ENCODE results near the gene DDX47. TPM values are rescaled to one million over a fixed set of nuclear protein-coding genes. Genes with fewer than 3 reads are reported as not detected.

The DDX47 gene
- total and polyA plus RNA-seq, 2 donors (not counting 1 experiment from before 2014, with no cell fraction given): 50.1 to 93.7 TPM

DNA sequence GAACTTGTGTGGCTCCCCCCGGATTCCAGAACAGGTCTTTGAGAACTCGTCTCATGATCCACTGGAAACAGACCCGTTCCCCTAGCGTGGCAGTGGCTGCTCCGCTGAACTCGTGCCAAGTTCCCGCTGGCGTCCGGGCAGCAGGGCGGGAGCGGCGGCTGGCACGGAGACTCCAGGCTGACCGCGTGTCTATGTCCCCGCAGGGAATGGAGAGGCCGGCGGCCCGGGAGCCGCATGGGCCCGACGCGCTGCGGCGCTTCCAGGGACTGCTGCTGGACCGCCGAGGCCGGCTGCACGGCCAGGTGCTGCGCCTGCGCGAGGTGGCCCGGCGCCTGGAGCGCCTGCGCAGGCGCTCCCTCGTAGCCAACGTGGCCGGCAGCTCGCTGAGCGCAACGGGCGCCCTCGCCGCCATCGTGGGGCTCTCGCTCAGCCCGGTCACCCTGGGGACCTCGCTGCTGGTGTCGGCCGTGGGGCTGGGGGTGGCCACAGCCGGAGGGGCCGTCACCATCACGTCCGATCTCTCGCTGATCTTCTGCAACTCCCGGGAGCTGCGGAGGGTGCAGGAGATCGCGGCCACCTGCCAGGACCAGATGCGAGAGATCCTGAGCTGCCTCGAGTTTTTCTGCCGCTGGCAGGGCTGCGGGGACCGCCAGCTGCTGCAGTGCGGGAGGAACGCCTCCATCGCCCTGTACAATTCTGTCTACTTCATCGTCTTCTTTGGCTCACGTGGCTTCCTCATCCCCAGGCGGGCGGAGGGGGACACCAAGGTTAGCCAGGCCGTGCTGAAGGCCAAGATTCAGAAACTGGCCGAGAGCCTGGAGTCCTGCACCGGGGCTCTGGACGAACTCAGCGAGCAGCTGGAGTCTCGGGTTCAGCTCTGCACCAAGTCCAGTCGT is 26.2 kb upstream of the DDX47 start:
- Mint-ChIP-seq H3K27me3 (no peaks in the 10 kb centered on the region), H3K9me3 (ENCODE audit: insufficient read depth) (no peaks in the 10 kb centered on the region), H3K4me3 (peak overlapping the region; percentile 90), H3K4me1 (peaks cover 20% of the 10 kb centered on the region), H3K27ac (peak overlapping the region; percentile 92)
- Histone ChIP-seq H3K4me3 (ENCODE audit: control extremely low read depth in 1 of 5, extremely low read depth in 1 of 5, insufficient read depth in 1 of 5, low read depth in 2 of 5, low read length in 4 of 5) (peak overlapping the region; percentile 54 to 88 (median 77)), H3K27me3 (replicated peaks in 1 of 4; ENCODE audit: control extremely low read depth in 1 of 4, control insufficient read depth in 3 of 4, insufficient read depth in 4 of 4, low read length in 3 of 4) (no peaks in the 10 kb centered on the region), H3K79me2 (ENCODE audit: control insufficient read depth, insufficient read depth, low read length) (peaks cover 9% of the 10 kb centered on the region), H3K36me3 (replicated peaks in 1 of 2; ENCODE audit: control extremely low read depth in 1 of 2, control insufficient read depth in 1 of 2, extremely low read depth in 1 of 2, insufficient read depth in 2 of 2, low read length in 1 of 2) (no peaks in the 10 kb centered on the region), H3K27ac (ENCODE audit: low read length in 2 of 2) (peak overlapping the region; percentile 77 to 82), H3K4me1 (ENCODE audit: control insufficient read depth in 2 of 2, insufficient read depth in 2 of 2, low read length in 2 of 2) (peaks cover 10 to 24% of the 10 kb centered on the region in 2 donors), H3K9me3 (ENCODE audit: control extremely low read depth in 1 of 3, control insufficient read depth in 2 of 3, insufficient read depth in 1 of 3, low read length in 2 of 3) (no peaks in the 10 kb centered on the region), H3K9ac (ENCODE audit: low read length) (peak overlapping the region; percentile 84), H2AFZ (ENCODE audit: insufficient read depth, low read depth, low read length, poor library complexity, severe bottlenecking) (peak overlapping the region; percentile 100), H3K4me2 (replicated peaks; ENCODE audit: low read depth, low read length, poor library complexity, severe bottlenecking) (peak overlapping the region; percentile 97), H4K20me1 (ENCODE audit: control insufficient read depth, insufficient read depth, low read length, poor library complexity, severe bottlenecking) (no peaks in the 10 kb centered on the region)
- DNase-seq (peak; percentile 85), ATAC-seq (ENCODE audit: low read depth) (peak; percentile 92)
- 4% methylated on average over 80 of the region's 80 CpGs for WGBS (ENCODE audit: insufficient coverage)
- ChIA-PET POLR2A (interaction anchor here (0.6 to 2.1 kb wide), 7 partner anchors 22 to 430 kb away, joined by 3 to 9 read pairs (median 5); partner anchors contain the start of genes BORCS5, DDX47 and FAM234B), CTCF (interaction anchor here (0.6 to 5.1 kb wide), 15 partner anchors 12 to 426 kb away, joined by 3 to 189 read pairs (median 7); partner anchors contain the start of gene DDX47)
- intact Hi-C loops (cut with micrococcal nuclease): loop anchor here (1.0 to 5.0 kb wide), 4 partner anchors 60 to 411 kb away; partner anchors contain the start of gene GPRC5A
- TF ChIP-seq CTCF (IDR thresholded peaks at IDR 0.05): peak; percentile 14
- no peak for TF ChIP-seq EZH2 (IDR thresholded peaks at IDR 0.05; ENCODE audit: borderline replicate concordance, insufficient read depth, low read depth, low read length, poor library complexity, severe bottlenecking)

All from B cell (primary cell).